Stimulated activated CD4-positive, alpha-beta T cell treated with anti-CD3 and anti-CD28 coated beads, Interleukin-12 subunit alpha, Interleukin-12 subunit beta, amount 100 ng/mL, for 4 hours (primary cell): ENCODE results near the gene ALOX12.

Source experiments
- DNase-seq: peaks from one replicate; pipeline ENCODE4 v3.0.0-alpha.2; 2020

ALOX12 gene

GRCh38 chr17:7023576-7024401 is 27.9 kb downstream of the ALOX12 start:
- DNase-seq: peak; percentile 96

- DNase-seq: no peak
Observed at GRCh38 chr17:7024402-7024785, 28.5 kb downstream of the ALOX12 start.

DNA sequence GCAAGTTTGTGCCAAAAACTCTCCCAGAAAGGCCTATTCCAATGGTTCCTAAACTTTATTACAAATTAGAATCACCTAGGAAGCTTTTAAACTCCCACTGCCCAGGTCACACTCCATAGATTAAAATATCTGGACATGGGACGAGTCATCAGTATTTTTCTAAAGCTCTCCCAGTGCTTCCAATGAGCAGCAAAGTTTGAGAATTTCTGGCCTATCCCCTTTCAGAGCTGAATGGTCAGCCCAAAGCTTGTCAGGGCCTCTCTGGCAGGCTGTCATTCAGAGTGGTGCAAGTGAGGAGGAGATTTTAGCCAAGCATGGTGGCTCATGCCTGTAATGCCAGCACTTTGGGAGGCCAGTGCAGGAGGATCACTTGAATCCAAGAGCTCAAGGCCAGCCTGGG is 29.4 kb downstream of the ALOX12 start:
- DNase-seq: no peak

GRCh38 chr17:7026471-7027115 is 30.7 kb downstream of the ALOX12 start:
- no peak for DNase-seq

- DNase-seq: no peak
Observed at GRCh38 chr17:7027335-7027734, 31.5 kb downstream of the ALOX12 start.

GRCh38 chr17:7029096-7029495 is 33.2 kb downstream of the ALOX12 start:
- no peak for DNase-seq

DNA sequence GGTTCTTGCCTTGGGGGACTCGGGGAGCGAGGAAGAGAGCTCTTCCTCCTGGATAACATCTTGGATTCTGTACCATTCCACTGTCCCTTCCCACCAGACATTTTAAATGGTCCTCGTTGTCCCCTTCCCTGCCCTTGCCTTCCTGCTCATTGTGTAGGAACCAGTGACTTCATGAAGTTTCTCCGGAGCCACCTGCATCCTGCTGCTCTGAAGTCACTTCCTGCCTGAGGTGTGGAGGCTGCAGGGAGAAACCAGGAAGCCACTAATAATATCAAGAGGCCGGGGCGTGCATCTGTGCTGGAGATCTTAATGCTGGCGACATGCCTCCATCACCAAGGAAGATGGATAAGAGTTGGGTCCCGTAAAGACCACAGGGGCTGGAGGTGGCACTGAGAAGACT is 33.8 kb downstream of the ALOX12 start:
- no peak for DNase-seq

DNA sequence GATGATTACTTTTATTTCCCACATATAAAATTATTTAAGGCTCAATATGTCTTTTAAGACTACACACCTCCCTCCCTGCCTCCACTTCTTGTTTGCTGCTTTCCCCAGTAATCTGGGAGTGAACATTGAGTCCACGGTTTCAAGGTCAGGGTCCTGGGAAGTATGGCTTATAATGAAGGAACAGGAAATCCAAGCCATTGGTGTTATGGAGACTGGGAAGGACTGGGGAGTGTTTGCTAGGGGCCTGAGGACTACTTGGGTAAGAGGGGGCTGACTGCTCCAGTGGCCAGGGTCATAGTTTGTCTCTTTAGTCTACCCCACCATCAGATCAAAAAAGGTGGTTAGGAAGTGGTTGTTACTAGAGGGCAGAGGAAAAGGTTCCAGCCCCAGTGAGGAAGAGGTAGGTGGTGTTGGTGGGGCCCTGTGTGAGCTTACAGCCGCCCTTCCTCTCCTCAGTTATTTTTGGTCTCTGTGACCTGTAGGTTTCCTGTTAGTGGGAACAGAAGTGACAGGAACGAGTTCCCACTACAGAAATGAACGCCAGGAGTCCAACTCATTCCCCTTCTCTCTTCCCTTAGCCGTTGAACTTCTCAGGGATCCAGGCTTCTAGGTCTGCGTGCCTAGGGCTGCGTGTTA is 39.2 kb downstream of the ALOX12 start:
- peak; percentile 37 for DNase-seq

GRCh38 chr17:7035591-7036368 is 39.9 kb downstream of the ALOX12 start, which contains the start of gene SLC16A13:
SLC16A13 (plus strand) TSS chr17:7036015; CDS start chr17:7036383, 368 bp downstream.
- peak; percentile 97 for DNase-seq

- no peak for DNase-seq
Observed at GRCh38 chr17:7038025-7038862, 42.4 kb downstream of the ALOX12 start.

DNA sequence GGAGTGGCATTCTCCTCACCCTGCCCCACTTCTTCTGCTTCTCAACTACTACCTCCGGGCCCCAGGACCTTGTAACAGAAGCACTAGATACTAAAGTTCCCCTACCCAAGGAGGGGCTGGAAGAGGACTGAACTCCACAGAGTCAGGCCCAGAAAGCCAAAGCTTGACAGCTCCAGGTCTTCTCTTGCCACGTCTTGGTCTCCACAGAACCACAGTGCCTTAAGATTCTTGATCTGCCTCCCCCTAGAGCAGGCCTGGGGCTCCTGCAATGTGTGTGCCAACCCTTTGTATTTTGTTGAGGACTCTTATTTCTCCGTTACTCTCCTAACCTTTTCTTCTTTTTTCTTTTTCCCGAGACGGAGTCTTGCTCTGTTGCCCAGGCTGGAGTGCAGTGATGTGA is 44.0 kb downstream of the ALOX12 start:
- DNase-seq: no peak

GRCh38 chr17:7041607-7042500 is 46.0 kb downstream of the ALOX12 start:
- DNase-seq: no peak

DNA sequence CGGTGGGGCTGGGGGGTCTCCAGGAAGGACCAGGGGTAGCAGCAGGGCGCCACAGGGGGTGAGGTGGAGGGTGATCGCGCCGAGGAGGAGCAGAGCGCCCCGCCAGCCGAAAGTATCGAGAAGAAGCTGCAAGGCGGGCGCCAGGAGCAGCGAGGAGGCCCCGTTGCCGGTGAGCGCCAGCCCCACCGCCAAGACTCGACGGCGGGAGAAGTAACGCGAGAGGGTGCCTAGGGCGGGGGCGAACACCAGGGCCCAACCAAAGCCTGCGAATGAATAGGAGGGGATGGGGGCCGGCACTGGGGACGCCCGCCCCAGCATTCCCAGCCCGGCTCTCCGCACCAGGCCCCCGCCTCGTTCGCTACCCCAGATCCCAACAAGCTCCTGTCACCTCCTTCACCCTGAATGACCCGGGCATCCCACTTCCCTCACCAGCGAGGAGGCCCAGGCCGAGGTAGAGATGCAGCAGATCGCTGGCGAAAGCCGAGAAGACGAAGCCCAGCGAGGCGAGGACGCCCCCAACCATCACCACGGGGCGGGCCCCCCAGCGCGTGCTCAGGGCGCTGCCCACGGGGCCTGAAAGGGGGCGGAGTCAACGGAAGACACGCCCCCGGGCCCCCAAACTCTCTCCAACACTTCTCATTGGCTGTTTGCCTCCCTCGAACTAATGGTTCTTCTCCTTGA is 46.8 kb downstream of the ALOX12 start:
- peak; percentile 36 for DNase-seq

DNA sequence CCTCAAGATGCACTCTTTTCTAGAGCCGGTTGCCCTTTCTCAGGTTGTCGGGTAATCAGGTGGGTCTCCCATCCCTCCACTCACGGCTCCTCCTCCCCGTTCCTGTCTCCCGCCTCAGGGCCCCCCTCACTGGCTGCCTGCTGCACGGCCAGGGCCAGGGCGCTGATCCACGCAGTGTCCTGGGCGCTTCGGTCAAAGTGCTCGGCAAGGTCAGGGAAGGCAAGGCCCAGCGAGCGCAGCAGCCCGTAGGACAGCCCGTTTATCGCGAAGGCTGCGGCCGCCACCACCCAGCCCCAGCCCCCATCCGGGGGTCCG is 47.3 kb downstream of the ALOX12 start:
- DNase-seq: no peak

GRCh38 chr17:7043497-7044198 is 47.8 kb downstream of the ALOX12 start, which contains the start of gene SLC16A11:
SLC16A11 (minus strand) TSS chr17:7044092; CDS start chr17:7043513, 579 bp downstream.
- peak; percentile 37 for DNase-seq

GRCh38 chr17:7045492-7046126 is 49.8 kb downstream of the ALOX12 start:
- no peak for DNase-seq

DNA sequence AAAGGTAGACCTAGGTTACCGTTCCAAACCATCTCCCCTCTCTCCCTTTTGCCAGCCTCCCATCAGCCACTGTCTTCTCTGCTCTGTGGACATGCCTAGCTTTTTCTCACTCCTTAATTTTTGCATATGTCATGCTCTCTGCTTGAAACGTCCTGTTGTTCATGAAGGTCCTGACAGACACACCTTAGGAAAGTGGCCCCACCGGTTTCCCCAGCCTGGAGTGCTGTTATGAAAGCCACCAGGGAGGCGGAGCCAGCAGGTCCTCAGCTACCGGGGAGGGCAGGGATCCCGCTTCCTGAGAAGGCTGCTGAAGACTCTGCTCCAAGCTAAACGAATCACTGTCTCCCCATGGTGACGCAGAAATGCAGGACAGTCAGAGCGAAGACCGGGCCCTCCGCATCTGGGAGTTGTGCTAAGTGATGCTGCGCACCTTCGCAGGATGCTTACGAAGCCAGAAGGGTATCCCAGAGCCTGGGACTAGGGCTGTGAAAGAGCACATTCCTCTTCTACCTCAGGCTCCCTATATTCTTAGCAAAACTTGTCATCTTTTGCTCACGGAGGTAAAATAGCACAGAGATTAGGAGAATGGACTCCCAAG is 50.4 kb downstream of the ALOX12 start:
- peak; percentile 29 for DNase-seq

DNA sequence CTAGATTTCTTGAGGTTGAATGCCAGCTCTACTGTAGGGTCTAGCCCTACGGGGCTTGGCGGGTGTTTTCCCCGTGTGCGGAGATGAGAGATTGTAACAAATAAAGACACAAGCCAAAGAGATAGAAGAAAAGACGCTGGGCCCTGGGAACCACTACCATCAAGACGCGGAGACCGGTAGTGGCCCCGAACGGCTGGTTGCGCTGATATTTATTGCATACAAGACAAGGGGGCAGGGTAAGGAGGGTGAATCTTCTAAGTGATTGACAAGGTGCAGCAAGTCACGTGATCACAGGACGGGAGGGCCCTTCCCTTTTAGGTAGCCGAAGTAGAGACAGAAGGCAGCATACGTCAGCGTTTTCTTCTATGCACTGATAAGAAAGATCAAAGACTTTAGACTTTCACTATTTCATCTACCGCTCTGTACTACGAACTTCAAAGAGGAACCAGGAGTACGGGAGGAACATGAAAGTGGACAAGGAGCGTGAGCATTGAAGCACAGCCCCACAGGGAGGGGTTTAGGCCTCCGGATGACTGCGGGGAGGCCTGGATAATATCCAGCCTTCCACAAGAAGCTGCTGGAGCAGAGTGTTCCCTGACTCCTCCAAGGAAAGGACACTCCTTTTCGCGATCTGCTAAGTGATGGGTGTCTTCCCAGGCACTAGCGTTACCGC is 51.0 kb downstream of the ALOX12 start:
- peak; percentile 48 for DNase-seq
